Measurements from ENCODE around the gene TMEM139.
A peak's percentile ranks its signal among the peaks of the same experiment; 100 is the strongest.
"Not testable (repeated sequence)": the region's sequence is repeated elsewhere in the genome, so short reads cannot be mapped to it uniquely, and the experiment has no call there.

TMEM139 gene

DNA sequence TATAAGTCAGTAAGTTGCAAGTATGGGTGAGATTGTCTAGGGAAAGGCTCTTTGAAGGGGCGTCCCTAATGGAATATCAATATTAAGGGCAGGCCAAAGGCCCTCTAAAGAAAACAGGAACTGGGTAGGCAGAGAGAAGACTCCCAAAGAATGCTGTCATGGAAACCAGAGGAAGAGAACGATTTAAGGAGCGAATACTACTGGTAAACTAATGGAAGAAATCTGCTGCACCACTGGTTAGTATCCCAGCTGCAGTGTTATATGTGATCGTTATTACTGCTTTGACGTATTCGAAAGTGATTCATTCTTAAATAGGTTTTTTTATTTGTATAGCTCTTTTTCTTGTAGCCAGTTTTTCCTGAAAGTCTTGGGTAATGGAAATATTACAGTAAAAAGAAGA is 4.7 kb downstream of the TMEM139 start:
- DNase-seq (ENCODE audit: extremely low spot score), result no peak
- CTCF ChIA-PET, result interaction anchor here (0.8 to 1.4 kb wide), 2 partner anchors 10 to 49 kb away, joined by 3 to 6 read pairs; no protein-coding TSS in a partner anchor
- TF ChIP-seq L3MBTL2 (conservative IDR thresholded peaks at IDR 0.05) (no peak), ZNF384 (IDR thresholded peaks at IDR 0.05) (no peak), ARNT (IDR thresholded peaks at IDR 0.05) (no peak), TARDBP (IDR thresholded peaks at IDR 0.05) (no peak), SUZ12 (IDR thresholded peaks at IDR 0.05) (no peak), SP1 (IDR thresholded peaks at IDR 0.05) (no peak), ELF4 (IDR thresholded peaks at IDR 0.05) (no peak), BHLHE40 (IDR thresholded peaks at IDR 0.05; ENCODE audit: borderline replicate concordance) (no peak), LEF1 (IDR thresholded peaks at IDR 0.05; ENCODE audit: borderline replicate concordance) (no peak), FOXA1 (IDR thresholded peaks at IDR 0.05) (no peak), NFRKB (IDR thresholded peaks at IDR 0.05) (no peak), HDGF (IDR thresholded peaks at IDR 0.05; ENCODE audit: borderline replicate concordance) (no peak), FOXK2 (IDR thresholded peaks at IDR 0.05) (no peak), CTBP1 (IDR thresholded peaks at IDR 0.05; ENCODE audit: borderline replicate concordance) (no peak), FOXM1 (IDR thresholded peaks at IDR 0.05; ENCODE audit: borderline replicate concordance) (no peak)
- TF ChIP-seq, protein P1, sequence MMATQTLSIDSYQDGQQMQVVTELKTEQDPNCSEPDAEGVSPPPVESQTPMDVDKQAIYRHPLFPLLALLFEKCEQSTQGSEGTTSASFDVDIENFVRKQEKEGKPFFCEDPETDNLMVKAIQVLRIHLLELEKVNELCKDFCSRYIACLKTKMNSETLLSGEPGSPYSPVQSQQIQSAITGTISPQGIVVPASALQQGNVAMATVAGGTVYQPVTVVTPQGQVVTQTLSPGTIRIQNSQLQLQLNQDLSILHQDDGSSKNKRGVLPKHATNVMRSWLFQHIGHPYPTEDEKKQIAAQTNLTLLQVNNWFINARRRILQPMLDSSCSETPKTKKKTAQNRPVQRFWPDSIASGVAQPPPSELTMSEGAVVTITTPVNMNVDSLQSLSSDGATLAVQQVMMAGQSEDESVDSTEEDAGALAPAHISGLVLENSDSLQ (IDR thresholded peaks at IDR 0.05), result no peak
- POLR2A ChIA-PET, result no interaction called here

DNA sequence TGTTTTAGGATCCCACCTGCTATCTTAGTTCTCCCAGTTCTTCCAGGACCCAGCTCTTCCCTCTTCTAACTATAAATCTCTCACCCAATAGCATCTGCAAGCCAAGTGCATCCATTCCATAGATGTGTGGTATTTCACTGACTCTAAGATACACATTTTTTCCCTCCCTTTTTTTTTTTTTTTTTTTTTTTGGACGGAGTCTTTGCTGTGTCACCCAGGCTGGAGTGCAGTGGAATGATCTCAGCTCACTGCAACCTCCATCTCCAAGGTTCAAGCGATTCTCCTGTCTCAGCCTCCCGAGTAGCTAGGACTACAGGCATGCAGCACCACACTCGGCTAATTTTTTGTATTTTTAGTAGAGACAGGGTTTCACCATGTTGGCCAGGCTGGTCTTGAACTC is 5.1 kb downstream of the TMEM139 start:
- POLR2A ChIA-PET; DNase-seq (ENCODE audit: extremely low spot score): not testable (repeated sequence)
- CTCF ChIA-PET, result interaction anchor here (0.8 to 1.4 kb wide), 2 partner anchors 9 to 49 kb away, joined by 3 to 6 read pairs; no protein-coding TSS in a partner anchor
- peak; percentile 84 for TF ChIP-seq ZNF384 (IDR thresholded peaks at IDR 0.05)

DNA sequence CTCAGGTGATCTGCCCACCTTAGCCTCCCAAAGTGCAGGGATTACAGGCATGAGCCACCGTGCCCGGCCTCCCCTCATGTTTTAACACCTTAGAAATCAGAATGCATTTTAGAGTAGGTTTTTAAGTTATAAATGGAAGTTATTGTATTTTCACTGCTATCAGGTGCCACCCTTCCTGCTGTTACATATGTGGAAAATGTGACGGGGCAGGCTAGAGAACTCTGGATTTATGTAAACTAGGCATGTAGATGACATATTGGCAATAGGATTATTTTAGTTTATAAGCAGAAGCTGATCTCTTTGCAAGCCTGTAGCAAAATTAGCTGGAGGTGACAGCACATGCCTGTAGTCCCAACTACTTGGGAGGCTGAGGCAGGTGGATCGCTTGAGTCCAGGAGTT is 5.5 kb downstream of the TMEM139 start:
- no peak for DNase-seq (ENCODE audit: extremely low spot score)
- TF ChIP-seq HDGF (IDR thresholded peaks at IDR 0.05; ENCODE audit: borderline replicate concordance) (no peak), SUZ12 (IDR thresholded peaks at IDR 0.05) (no peak), CTBP1 (IDR thresholded peaks at IDR 0.05; ENCODE audit: borderline replicate concordance) (no peak), TARDBP (IDR thresholded peaks at IDR 0.05) (no peak), LEF1 (IDR thresholded peaks at IDR 0.05; ENCODE audit: borderline replicate concordance) (no peak), NFRKB (IDR thresholded peaks at IDR 0.05) (no peak), FOXA1 (IDR thresholded peaks at IDR 0.05) (no peak), ZNF384 (IDR thresholded peaks at IDR 0.05) (no peak), SP1 (IDR thresholded peaks at IDR 0.05) (no peak), ARNT (IDR thresholded peaks at IDR 0.05) (no peak), L3MBTL2 (conservative IDR thresholded peaks at IDR 0.05) (no peak), BHLHE40 (IDR thresholded peaks at IDR 0.05; ENCODE audit: borderline replicate concordance) (no peak), FOXK2 (IDR thresholded peaks at IDR 0.05) (no peak), FOXM1 (IDR thresholded peaks at IDR 0.05; ENCODE audit: borderline replicate concordance) (no peak)
- TF ChIP-seq, protein P1 (IDR thresholded peaks at IDR 0.05), result no peak
- ChIA-PET CTCF (interaction anchor here (0.8 to 1.4 kb wide), 2 partner anchors 9 to 50 kb away, joined by 3 to 6 read pairs; no protein-coding TSS in a partner anchor), POLR2A (interaction anchor here (1.2 kb wide), 1 partner anchor 27 kb away, joined by 3 read pairs; the partner anchor contains the start of gene GSTK1)

DNA sequence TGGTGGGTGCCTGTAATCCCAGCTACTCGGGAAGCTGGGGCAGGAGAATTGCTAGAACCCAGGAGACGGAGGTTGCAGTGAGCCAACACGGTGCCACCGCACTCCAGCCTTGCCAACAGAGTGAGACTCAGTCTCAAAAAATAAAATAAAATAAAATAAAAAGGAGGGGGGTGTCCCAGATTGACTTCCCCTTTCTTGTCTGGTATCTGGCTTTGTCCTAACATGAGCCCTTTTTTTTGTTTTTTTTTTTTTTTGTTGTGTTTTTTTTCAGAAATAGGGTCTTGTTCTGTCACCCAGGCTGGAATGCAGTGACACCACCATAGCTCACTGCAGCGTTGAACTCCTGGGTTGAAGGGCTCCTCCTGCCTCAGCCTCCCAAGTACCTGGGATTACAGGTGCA is 8.1 kb downstream of the TMEM139 start:
- CTCF ChIA-PET, result interaction anchor here (0.9 kb wide), 1 partner anchor 24 kb away, joined by 3 read pairs; no protein-coding TSS in a partner anchor
- POLR2A ChIA-PET, result no interaction called here
- DNase-seq (ENCODE audit: extremely low spot score), result no peak
- TF ChIP-seq FOXM1 (IDR thresholded peaks at IDR 0.05; ENCODE audit: borderline replicate concordance) (no peak), LEF1 (IDR thresholded peaks at IDR 0.05; ENCODE audit: borderline replicate concordance) (no peak), ZNF384 (IDR thresholded peaks at IDR 0.05) (no peak), L3MBTL2 (conservative IDR thresholded peaks at IDR 0.05) (no peak), FOXA1 (IDR thresholded peaks at IDR 0.05) (no peak), ARNT (IDR thresholded peaks at IDR 0.05) (no peak), CTBP1 (IDR thresholded peaks at IDR 0.05; ENCODE audit: borderline replicate concordance) (no peak), ELF4 (IDR thresholded peaks at IDR 0.05) (no peak), BHLHE40 (IDR thresholded peaks at IDR 0.05; ENCODE audit: borderline replicate concordance) (no peak), NFRKB (IDR thresholded peaks at IDR 0.05) (no peak), SP1 (IDR thresholded peaks at IDR 0.05) (no peak), SUZ12 (IDR thresholded peaks at IDR 0.05) (no peak), HDGF (IDR thresholded peaks at IDR 0.05; ENCODE audit: borderline replicate concordance) (no peak), FOXK2 (IDR thresholded peaks at IDR 0.05) (no peak), TARDBP (IDR thresholded peaks at IDR 0.05) (no peak)
- TF ChIP-seq, protein P1 (IDR thresholded peaks at IDR 0.05), result no peak

DNA sequence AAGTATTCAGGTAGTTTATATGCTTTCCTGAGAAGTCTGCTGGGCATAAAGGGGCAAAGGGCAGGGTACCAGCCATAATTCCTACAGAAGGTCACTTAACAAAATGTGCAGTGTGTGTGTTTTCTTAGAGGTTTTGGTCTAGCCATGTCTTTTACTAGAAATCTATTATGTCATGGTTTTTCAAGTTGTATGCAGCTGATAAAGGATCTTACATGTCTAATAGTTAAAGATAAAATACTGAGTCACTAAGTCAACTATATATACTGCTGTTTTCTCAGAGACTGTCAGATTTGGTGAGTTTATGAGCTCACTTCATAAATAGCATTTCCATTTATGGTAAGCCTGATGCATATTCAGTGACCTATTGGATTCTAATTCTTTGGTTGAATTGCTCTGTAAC is 11.1 kb downstream of the TMEM139 start:
- DNase-seq (ENCODE audit: extremely low spot score), result no peak
- ChIA-PET CTCF (interaction anchor here (0.9 to 2.4 kb wide), 3 partner anchors 9 to 84 kb away, joined by 4 to 11 read pairs (median 7); no protein-coding TSS in a partner anchor), POLR2A (interaction anchor here (1.1 kb wide), 1 partner anchor 10 kb away, joined by 3 read pairs; no protein-coding TSS in a partner anchor)
- TF ChIP-seq FOXK2 (IDR thresholded peaks at IDR 0.05), result no peak
- TF ChIP-seq BHLHE40 (IDR thresholded peaks at IDR 0.05; ENCODE audit: borderline replicate concordance), result no peak
- TF ChIP-seq CTBP1 (IDR thresholded peaks at IDR 0.05; ENCODE audit: borderline replicate concordance), result no peak
- TF ChIP-seq FOXA1 (IDR thresholded peaks at IDR 0.05), result no peak
- TF ChIP-seq SUZ12 (IDR thresholded peaks at IDR 0.05), result no peak
- no peak for TF ChIP-seq NFRKB (IDR thresholded peaks at IDR 0.05)
- TF ChIP-seq HDGF (IDR thresholded peaks at IDR 0.05; ENCODE audit: borderline replicate concordance), result no peak
- TF ChIP-seq, protein P1 (IDR thresholded peaks at IDR 0.05), result no peak
- no peak for TF ChIP-seq SP1 (IDR thresholded peaks at IDR 0.05)
- TF ChIP-seq FOXM1 (IDR thresholded peaks at IDR 0.05; ENCODE audit: borderline replicate concordance), result no peak
- no peak for TF ChIP-seq ARNT (IDR thresholded peaks at IDR 0.05)
- TF ChIP-seq L3MBTL2 (conservative IDR thresholded peaks at IDR 0.05), result no peak
- TF ChIP-seq TARDBP (IDR thresholded peaks at IDR 0.05), result no peak
